Measurements from ENCODE around the gene KCNMA1.
A peak's percentile ranks its signal among the peaks of the same experiment; 100 is the strongest.

Gene KCNMA1

GRCh38 chr10:77553966-77554365 lies 83.6 kb downstream of the KCNMA1 start:
- Histone ChIP-seq H3K4me2 (ENCODE audit: low read length, poor library complexity, severe bottlenecking) (no peak overlapping the region), H2BK120ac (ENCODE audit: low read depth, low read length) (no peak overlapping the region), H3K4me3 (ENCODE audit: insufficient read depth in 1 of 2, low read depth in 1 of 2, low read length in 2 of 2) (no peak overlapping the region), H3K79me1 (replicated peaks; ENCODE audit: low read length, poor library complexity, severe bottlenecking) (peaks cover 10% of the 10 kb centered on the region), H3K4me1 (ENCODE audit: control insufficient read depth, insufficient read depth, low read depth, low read length) (peaks cover 7% of the 10 kb centered on the region), H2BK15ac (ENCODE audit: low read depth, poor library complexity, severe bottlenecking) (no peak overlapping the region), H2BK12ac (ENCODE audit: low read length in 2 of 2) (no peak overlapping the region), H3K18ac (ENCODE audit: low read depth in 1 of 2, low read length in 2 of 2) (peak overlapping the region in 1 of 2 experiments; percentile 18), H2AFZ (ENCODE audit: low read depth, low read length) (no peak overlapping the region), H3K36me3 (ENCODE audit: control insufficient read depth in 1 of 2, insufficient read depth in 2 of 2, low read depth in 1 of 2, low read length in 2 of 2) (no peaks in the 10 kb centered on the region), H3K27ac (ENCODE audit: low read length, poor library complexity, severe bottlenecking) (no peak overlapping the region), H3K27me3 (ENCODE audit: control insufficient read depth in 1 of 2, insufficient read depth in 1 of 2, low read length in 2 of 2) (no peaks in the 10 kb centered on the region), H4K91ac (ENCODE audit: low read length) (no peak overlapping the region), H3K9ac (ENCODE audit: low read length) (no peak overlapping the region), H3K23ac (ENCODE audit: low read length in 2 of 2) (no peak overlapping the region), H4K8ac (ENCODE audit: low read length) (no peak overlapping the region), H3K4ac (ENCODE audit: low read depth in 1 of 2, low read length in 2 of 2) (no peak overlapping the region), H3K9me3 (ENCODE audit: control insufficient read depth, low read length) (no peaks in the 10 kb centered on the region), H2BK5ac (ENCODE audit: low read depth, low read length, poor library complexity, severe bottlenecking) (no peak overlapping the region), H3K14ac (ENCODE audit: low read length in 2 of 2) (no peak overlapping the region), H2AK5ac (ENCODE audit: low read length, severe bottlenecking) (no peak overlapping the region)
- WGBS = 97% methylated on average over 5 of the region's 5 CpGs
- DNase-seq = no peak

DNA sequence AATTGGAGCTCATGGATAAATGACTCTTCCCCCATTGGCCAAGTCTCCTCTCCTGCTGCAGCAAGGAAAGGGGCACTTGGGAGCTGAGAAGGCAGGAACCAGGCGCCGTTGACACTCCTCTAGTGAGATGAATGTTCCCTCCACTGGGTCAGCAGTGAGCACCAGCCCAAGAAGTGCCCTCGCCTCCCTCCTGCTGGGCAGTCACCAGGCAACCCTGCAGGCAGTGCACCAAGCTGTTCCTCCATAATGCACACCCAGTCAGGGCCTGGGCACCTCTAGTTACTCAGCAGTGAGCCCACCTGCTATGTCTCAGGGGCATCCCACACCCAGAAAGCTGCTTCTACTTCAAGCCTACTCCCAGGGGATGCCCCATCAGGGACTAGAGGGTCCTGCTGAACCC lies 84.3 kb downstream of the KCNMA1 start:
- Histone ChIP-seq H2AFZ (ENCODE audit: low read depth, low read length) (no peak overlapping the region), H3K27me3 (ENCODE audit: control insufficient read depth in 1 of 2, insufficient read depth in 1 of 2, low read length in 2 of 2) (no peaks in the 10 kb centered on the region), H3K14ac (ENCODE audit: low read length in 2 of 2) (peak overlapping the region in 1 of 2 experiments; percentile 44), H3K4ac (ENCODE audit: low read depth in 1 of 2, low read length in 2 of 2) (no peak overlapping the region), H4K91ac (ENCODE audit: low read length) (peak overlapping the region; percentile 43), H3K18ac (ENCODE audit: low read depth in 1 of 2, low read length in 2 of 2) (no peak overlapping the region), H3K27ac (ENCODE audit: low read length, poor library complexity, severe bottlenecking) (no peak overlapping the region), H3K4me2 (ENCODE audit: low read length, poor library complexity, severe bottlenecking) (no peak overlapping the region), H3K79me1 (replicated peaks; ENCODE audit: low read length, poor library complexity, severe bottlenecking) (peaks cover 8% of the 10 kb centered on the region), H3K9ac (ENCODE audit: low read length) (no peak overlapping the region), H2AK5ac (ENCODE audit: low read length, severe bottlenecking) (peak overlapping the region; percentile 30), H3K36me3 (ENCODE audit: control insufficient read depth in 1 of 2, insufficient read depth in 2 of 2, low read depth in 1 of 2, low read length in 2 of 2) (no peaks in the 10 kb centered on the region), H4K8ac (ENCODE audit: low read length) (no peak overlapping the region), H2BK15ac (ENCODE audit: low read depth, poor library complexity, severe bottlenecking) (peak overlapping the region; percentile 12), H2BK120ac (ENCODE audit: low read depth, low read length) (no peak overlapping the region), H3K23ac (ENCODE audit: low read length in 2 of 2) (no peak overlapping the region), H3K4me1 (ENCODE audit: control insufficient read depth, insufficient read depth, low read depth, low read length) (peaks cover 7% of the 10 kb centered on the region), H2BK5ac (ENCODE audit: low read depth, low read length, poor library complexity, severe bottlenecking) (no peak overlapping the region), H2BK12ac (ENCODE audit: low read length in 2 of 2) (no peak overlapping the region), H3K9me3 (ENCODE audit: control insufficient read depth, low read length) (no peaks in the 10 kb centered on the region), H3K4me3 (ENCODE audit: insufficient read depth in 1 of 2, low read depth in 1 of 2, low read length in 2 of 2) (no peak overlapping the region)
- DNase-seq = no peak
- WGBS = 87% methylated on average over 3 of the region's 3 CpGs

DNA sequence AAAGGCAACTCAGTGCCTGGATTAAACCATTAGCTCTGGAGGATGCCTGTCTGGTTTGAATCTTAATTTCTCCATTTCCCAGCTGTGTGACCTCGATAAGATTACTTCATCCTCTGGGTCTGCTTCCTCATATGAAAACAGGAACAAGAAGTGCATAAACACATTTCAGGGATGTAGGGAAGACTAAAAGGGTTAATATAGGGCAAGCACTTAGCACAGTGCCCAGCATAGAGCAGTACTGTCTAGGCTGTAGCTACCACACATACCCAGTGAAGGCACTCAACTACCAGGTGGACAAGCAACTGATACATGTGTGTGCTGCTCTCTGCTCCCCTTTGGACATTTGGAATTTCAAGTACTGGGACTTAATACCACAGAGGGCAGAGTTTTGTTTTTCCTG lies 85.4 kb downstream of the KCNMA1 start:
- H4K8ac ChIP-seq (ENCODE audit: low read length) = no peak overlapping the region
- no peak overlapping the region for H3K27ac ChIP-seq (ENCODE audit: low read length, poor library complexity, severe bottlenecking)
- no peak overlapping the region for H2BK5ac ChIP-seq (ENCODE audit: low read depth, low read length, poor library complexity, severe bottlenecking)
- H2BK120ac ChIP-seq (ENCODE audit: low read depth, low read length) = no peak overlapping the region
- H3K4me2 ChIP-seq (ENCODE audit: low read length, poor library complexity, severe bottlenecking) = no peak overlapping the region
- no peak overlapping the region for H4K91ac ChIP-seq (ENCODE audit: low read length)
- no peaks in the 10 kb centered on the region for H3K36me3 ChIP-seq (ENCODE audit: control insufficient read depth in 1 of 2, insufficient read depth in 2 of 2, low read depth in 1 of 2, low read length in 2 of 2)
- no peak overlapping the region for H3K18ac ChIP-seq (ENCODE audit: low read depth in 1 of 2, low read length in 2 of 2)
- H3K14ac ChIP-seq (ENCODE audit: low read length in 2 of 2) = no peak overlapping the region
- H2AFZ ChIP-seq (ENCODE audit: low read depth, low read length) = no peak overlapping the region
- no CpG with 5 or more reads among the region's 1 CpG for WGBS
- no peak overlapping the region for H3K4me3 ChIP-seq (ENCODE audit: insufficient read depth in 1 of 2, low read depth in 1 of 2, low read length in 2 of 2)
- H3K79me1 ChIP-seq (replicated peaks; ENCODE audit: low read length, poor library complexity, severe bottlenecking) = peaks cover 12% of the 10 kb centered on the region
- no peak overlapping the region for H3K23ac ChIP-seq (ENCODE audit: low read length in 2 of 2)
- H2AK5ac ChIP-seq (ENCODE audit: low read length, severe bottlenecking) = no peak overlapping the region
- H3K9me3 ChIP-seq (ENCODE audit: control insufficient read depth, low read length) = no peaks in the 10 kb centered on the region
- H2BK12ac ChIP-seq (ENCODE audit: low read length in 2 of 2) = no peak overlapping the region
- peaks cover 7% of the 10 kb centered on the region for H3K4me1 ChIP-seq (ENCODE audit: control insufficient read depth, insufficient read depth, low read depth, low read length)
- DNase-seq = no peak
- H3K27me3 ChIP-seq (ENCODE audit: control insufficient read depth in 1 of 2, insufficient read depth in 1 of 2, low read length in 2 of 2) = no peaks in the 10 kb centered on the region
- H3K4ac ChIP-seq (ENCODE audit: low read depth in 1 of 2, low read length in 2 of 2) = no peak overlapping the region
- no peak overlapping the region for H2BK15ac ChIP-seq (ENCODE audit: low read depth, poor library complexity, severe bottlenecking)
- no peak overlapping the region for H3K9ac ChIP-seq (ENCODE audit: low read length)

DNA sequence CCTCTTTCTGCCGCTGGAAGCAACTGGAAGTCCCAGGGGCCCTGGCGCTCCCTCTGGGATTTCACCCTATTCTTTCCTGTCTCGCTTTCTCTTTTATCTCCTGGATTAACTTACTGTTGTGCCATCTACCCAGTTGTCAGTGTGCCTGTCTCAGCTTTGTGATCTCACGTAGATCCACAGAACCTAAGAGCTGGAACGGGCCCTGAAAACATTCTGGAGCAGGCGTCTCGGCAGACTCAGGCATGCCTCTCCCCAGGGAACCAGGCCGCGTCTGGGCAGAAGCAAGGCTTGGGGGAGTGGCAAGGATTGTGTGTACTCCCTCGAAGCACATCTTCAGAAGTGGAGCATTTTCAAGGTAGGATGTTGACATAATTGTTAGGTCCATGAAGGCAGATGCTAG lies 87.2 kb downstream of the KCNMA1 start:
- Histone ChIP-seq H2BK15ac (ENCODE audit: low read depth, poor library complexity, severe bottlenecking) (no peak overlapping the region), H4K91ac (ENCODE audit: low read length) (no peak overlapping the region), H3K27me3 (ENCODE audit: control insufficient read depth in 1 of 2, insufficient read depth in 1 of 2, low read length in 2 of 2) (no peaks in the 10 kb centered on the region), H2AK5ac (ENCODE audit: low read length, severe bottlenecking) (no peak overlapping the region), H4K8ac (ENCODE audit: low read length) (no peak overlapping the region), H3K79me1 (replicated peaks; ENCODE audit: low read length, poor library complexity, severe bottlenecking) (peaks cover 23% of the 10 kb centered on the region), H2AFZ (ENCODE audit: low read depth, low read length) (no peak overlapping the region), H2BK120ac (ENCODE audit: low read depth, low read length) (no peak overlapping the region), H3K9me3 (ENCODE audit: control insufficient read depth, low read length) (no peaks in the 10 kb centered on the region), H2BK5ac (ENCODE audit: low read depth, low read length, poor library complexity, severe bottlenecking) (no peak overlapping the region), H3K18ac (ENCODE audit: low read depth in 1 of 2, low read length in 2 of 2) (no peak overlapping the region), H3K4me2 (ENCODE audit: low read length, poor library complexity, severe bottlenecking) (no peak overlapping the region), H3K9ac (ENCODE audit: low read length) (no peak overlapping the region), H3K27ac (ENCODE audit: low read length, poor library complexity, severe bottlenecking) (no peak overlapping the region), H3K36me3 (ENCODE audit: control insufficient read depth in 1 of 2, insufficient read depth in 2 of 2, low read depth in 1 of 2, low read length in 2 of 2) (no peaks in the 10 kb centered on the region), H3K4me3 (ENCODE audit: insufficient read depth in 1 of 2, low read depth in 1 of 2, low read length in 2 of 2) (no peak overlapping the region), H3K23ac (ENCODE audit: low read length in 2 of 2) (no peak overlapping the region), H3K4me1 (ENCODE audit: control insufficient read depth, insufficient read depth, low read depth, low read length) (peaks cover 7% of the 10 kb centered on the region), H3K14ac (ENCODE audit: low read length in 2 of 2) (no peak overlapping the region), H2BK12ac (ENCODE audit: low read length in 2 of 2) (no peak overlapping the region), H3K4ac (ENCODE audit: low read depth in 1 of 2, low read length in 2 of 2) (no peak overlapping the region)
- no peak for DNase-seq
- 88% methylated on average over 10 of the region's 10 CpGs for WGBS

All from mesenchymal stem cell (in vitro differentiated cells and primary cell).